Activated T-helper 17 cell treated with anti-CD3 and anti-CD28 coated beads, Interleukin-2, amount 50 U/mL, for 72 hours (primary cell): Measurements from ENCODE around the gene FBXO46. TPM values are rescaled to one million over a fixed set of nuclear protein-coding genes. Genes with fewer than 3 reads are reported as not detected.
"Not testable (repeated sequence)": the region's sequence is repeated elsewhere in the genome, so short reads cannot be mapped to it uniquely, and the experiment has no call there.

ENCODE experiments used
- ATAC-seq: fragments of 150-1000 bp; cut with Tn5 transposase; replicated peaks from 2 replicates; pipeline ENCODE4 v1.10.0; 2021; ENCODE audit warnings: mild to moderate bottlenecking, moderate library complexity
- H3K27ac Mint-ChIP-seq: one replicate; pipeline ENCODE4 v1.8.0; 2022; ENCODE audit warnings: mixed read lengths
- H3K27me3 Mint-ChIP-seq: one replicate; pipeline ENCODE4 v1.8.0; 2022; ENCODE audit warnings: mixed read lengths
- H3K36me3 Mint-ChIP-seq: one replicate; pipeline ENCODE4 v1.8.0; 2022; ENCODE audit warnings: low read depth, mild to moderate bottlenecking, mixed read lengths
- H3K4me1 Mint-ChIP-seq: one replicate; pipeline ENCODE4 v1.8.0; 2022; ENCODE audit warnings: mixed read lengths
- H3K4me3 Mint-ChIP-seq: one replicate; pipeline ENCODE4 v1.8.0; 2022; ENCODE audit warnings: mild to moderate bottlenecking, mixed read lengths
- H3K9me3 Mint-ChIP-seq: one replicate; pipeline ENCODE4 v1.8.0; 2022; ENCODE audit warnings: mixed read lengths
- total RNA-seq, 2 donors: library from RNA; stranded (reverse); gene quantifications; one replicate each; pipeline ENCODE4 v1.2.3, GENCODE V29; 2022

FBXO46 gene
- total RNA-seq, 2 donors from 2014 or later = 39.4 to 44.3 TPM

DNA sequence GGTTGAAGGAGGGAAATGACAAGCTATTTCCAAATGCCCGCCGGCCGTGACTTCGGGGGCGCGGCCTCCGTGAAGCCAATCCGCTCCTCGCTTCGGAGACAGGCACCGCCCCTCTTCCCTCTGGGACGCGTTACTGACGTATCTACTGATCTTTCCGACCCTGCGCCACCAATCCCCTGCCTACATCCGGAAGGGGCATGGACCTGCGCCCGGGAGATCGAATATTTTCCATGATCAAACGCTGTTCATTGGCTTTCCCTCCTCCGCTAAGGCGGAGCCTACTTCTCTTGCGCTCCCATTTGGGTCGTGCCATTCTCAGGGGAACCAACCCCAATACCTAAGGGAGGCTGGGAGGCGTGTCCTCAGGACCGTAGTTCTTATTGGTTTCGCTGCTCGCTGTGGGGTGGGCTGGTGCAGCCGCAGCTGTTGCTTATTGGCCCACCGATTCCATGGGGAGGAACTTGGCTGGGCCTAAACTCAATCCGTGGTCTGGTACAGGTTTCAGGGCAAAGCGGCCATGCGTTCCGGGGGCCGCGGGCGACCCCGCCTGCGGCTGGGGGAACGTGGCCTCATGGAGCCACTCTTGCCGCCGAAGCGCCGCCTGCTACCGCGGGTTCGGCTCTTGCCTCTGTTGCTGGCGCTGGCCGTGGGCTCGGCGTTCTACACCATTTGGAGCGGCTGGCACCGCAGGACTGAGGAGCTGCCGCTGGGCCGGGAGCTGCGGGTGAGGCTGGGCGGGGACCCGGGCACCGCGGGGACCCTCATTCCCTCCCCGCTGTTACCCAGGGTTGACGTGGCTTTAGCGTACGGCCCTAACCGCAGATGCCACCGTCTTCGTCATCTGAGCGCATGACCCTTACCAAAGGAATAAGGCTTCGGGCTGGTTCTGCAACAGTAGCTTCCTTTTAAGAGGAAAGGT lies 38.2 kb downstream of the FBXO46 start, which contains the start of gene QPCTL:
Gene QPCTL, plus strand, starts transcription at position 480 of the 919 bp plus-strand sequence. Its CDS starts 38 bp downstream, at position 518.
- Mint-ChIP-seq H3K4me1 (peaks cover 7% of the 10 kb centered on the region), H3K27me3 (no peaks in the 10 kb centered on the region), H3K9me3 (no peaks in the 10 kb centered on the region), H3K4me3 (peak within 1 kb of the TSS; percentile 93), H3K36me3 (peaks cover 82% of the 10 kb centered on the region), H3K27ac (peak within 1 kb of the TSS; percentile 97)
- peak; percentile 93 for ATAC-seq

- no peaks in the 10 kb centered on the region for H3K27me3 Mint-ChIP-seq
- peak within 1 kb of the TSS; percentile 93 for H3K4me3 Mint-ChIP-seq
- peaks cover 5% of the 10 kb centered on the region for H3K4me1 Mint-ChIP-seq
- peak within 1 kb of the TSS; percentile 97 for H3K27ac Mint-ChIP-seq
- no peaks in the 10 kb centered on the region for H3K9me3 Mint-ChIP-seq
- peak; percentile 65 for ATAC-seq
- H3K36me3 Mint-ChIP-seq = peaks cover 82% of the 10 kb centered on the region
Observed at GRCh38 chr19:45691516-45692186, 39.0 kb downstream of the FBXO46 start, which contains the start of gene SNRPD2. Gene SNRPD2 (minus strand): TSS chr19:45691953. CDS start chr19:45691888, 65 bp downstream.

DNA sequence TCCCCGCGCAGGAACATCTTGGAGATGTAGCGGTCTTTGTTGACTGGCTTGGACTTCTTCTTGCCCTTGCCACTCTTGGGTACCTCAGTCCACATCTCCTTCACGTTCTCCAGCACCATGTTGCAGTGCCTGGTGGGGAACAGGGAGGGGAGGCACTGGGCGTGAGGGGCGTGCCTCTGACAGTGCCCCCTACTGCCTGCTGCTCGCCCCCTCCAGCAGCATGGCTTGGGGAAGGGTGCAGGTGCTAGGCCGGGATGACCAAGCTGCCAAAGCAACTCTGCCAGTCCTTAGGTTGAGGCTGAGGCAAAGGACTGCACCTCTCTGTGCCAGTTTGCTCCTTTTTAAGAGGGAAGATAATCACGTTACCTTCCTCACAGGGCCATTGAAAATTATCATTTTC lies 43.1 kb downstream of the FBXO46 start:
- no peaks in the 10 kb centered on the region for H3K9me3 Mint-ChIP-seq
- H3K4me3 Mint-ChIP-seq = no peak overlapping the region
- no peaks in the 10 kb centered on the region for H3K27me3 Mint-ChIP-seq
- H3K27ac Mint-ChIP-seq = no peak overlapping the region
- no peak for ATAC-seq
- H3K4me1 Mint-ChIP-seq = peaks cover 5% of the 10 kb centered on the region
- H3K36me3 Mint-ChIP-seq = peaks cover 87% of the 10 kb centered on the region

- H3K4me1 Mint-ChIP-seq, H3K9me3 Mint-ChIP-seq, H3K27ac Mint-ChIP-seq, H3K27me3 Mint-ChIP-seq, H3K4me3 Mint-ChIP-seq, ATAC-seq: not testable (repeated sequence)
- peaks cover 67% of the 10 kb centered on the region for H3K36me3 Mint-ChIP-seq
Observed at GRCh38 chr19:45685045-45685444, 45.7 kb downstream of the FBXO46 start.

DNA sequence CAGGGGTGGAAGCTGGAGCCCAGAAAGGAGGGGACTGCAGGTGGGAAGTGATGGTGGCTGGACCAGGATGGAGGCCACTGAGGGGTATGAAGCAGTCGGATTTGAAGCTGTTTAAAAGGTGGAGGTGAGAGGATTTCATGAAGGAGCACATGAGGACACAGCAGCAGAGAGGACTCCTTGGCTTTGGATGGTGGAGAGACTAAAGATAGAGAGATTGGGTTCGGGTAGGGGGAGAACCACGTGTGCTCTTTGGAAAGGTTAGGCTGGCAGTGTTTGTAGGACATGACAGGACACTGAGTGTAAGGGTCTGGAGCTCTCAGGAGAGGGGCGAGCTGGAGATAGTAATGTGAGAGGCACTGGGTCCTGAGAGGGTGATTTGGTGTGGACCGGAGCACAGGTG lies 47.8 kb downstream of the FBXO46 start:
- Mint-ChIP-seq H3K27ac (no peak overlapping the region), H3K4me1 (peaks cover 9% of the 10 kb centered on the region), H3K27me3 (no peaks in the 10 kb centered on the region), H3K4me3 (no peak overlapping the region), H3K36me3 (peaks cover 51% of the 10 kb centered on the region), H3K9me3 (no peaks in the 10 kb centered on the region)
- ATAC-seq = no peak

- no peak for ATAC-seq
- peak overlapping the region; percentile 78 for H3K4me3 Mint-ChIP-seq
- no peak overlapping the region for H3K27ac Mint-ChIP-seq
- no peaks in the 10 kb centered on the region for H3K27me3 Mint-ChIP-seq
- H3K36me3 Mint-ChIP-seq = peaks cover 43% of the 10 kb centered on the region
- H3K9me3 Mint-ChIP-seq = no peaks in the 10 kb centered on the region
- H3K4me1 Mint-ChIP-seq = peaks cover 12% of the 10 kb centered on the region
Observed at GRCh38 chr19:45682117-45682516, 48.6 kb downstream of the FBXO46 start.

- peak; percentile 90 for ATAC-seq
- Mint-ChIP-seq H3K27ac (peak overlapping the region; percentile 72), H3K9me3 (no peaks in the 10 kb centered on the region), H3K4me1 (peaks cover 12% of the 10 kb centered on the region), H3K27me3 (no peaks in the 10 kb centered on the region), H3K4me3 (peak overlapping the region; percentile 78), H3K36me3 (peaks cover 37% of the 10 kb centered on the region)
Observed at GRCh38 chr19:45681391-45682015, 49.2 kb downstream of the FBXO46 start.

- Mint-ChIP-seq H3K4me1 (peaks cover 12% of the 10 kb centered on the region), H3K36me3 (peaks cover 3% of the 10 kb centered on the region), H3K27me3 (peaks cover 2% of the 10 kb centered on the region), H3K9me3 (no peaks in the 10 kb centered on the region), H3K4me3 (peak overlapping the region; percentile 76), H3K27ac (peak overlapping the region; percentile 51)
- ATAC-seq = peak; percentile 72
Observed at GRCh38 chr19:45677351-45678230, 53.1 kb downstream of the FBXO46 start.

GRCh38 chr19:45676851-45677263 lies 53.8 kb downstream of the FBXO46 start:
- ATAC-seq = peak; percentile 41
- Mint-ChIP-seq H3K4me1 (peaks cover 9% of the 10 kb centered on the region), H3K9me3 (no peaks in the 10 kb centered on the region), H3K27me3 (peaks cover 3% of the 10 kb centered on the region), H3K36me3 (peaks cover 6% of the 10 kb centered on the region), H3K27ac (no peak overlapping the region), H3K4me3 (peak overlapping the region; percentile 76)

- peaks cover 14% of the 10 kb centered on the region for H3K27me3 Mint-ChIP-seq
- H3K9me3 Mint-ChIP-seq = no peaks in the 10 kb centered on the region
- peaks cover 6% of the 10 kb centered on the region for H3K36me3 Mint-ChIP-seq
- no peak overlapping the region for H3K27ac Mint-ChIP-seq
- H3K4me1 Mint-ChIP-seq = peaks cover 4% of the 10 kb centered on the region
- no peak for ATAC-seq
- H3K4me3 Mint-ChIP-seq = no peak overlapping the region
Observed at GRCh38 chr19:45674946-45675345, 55.8 kb downstream of the FBXO46 start.

DNA sequence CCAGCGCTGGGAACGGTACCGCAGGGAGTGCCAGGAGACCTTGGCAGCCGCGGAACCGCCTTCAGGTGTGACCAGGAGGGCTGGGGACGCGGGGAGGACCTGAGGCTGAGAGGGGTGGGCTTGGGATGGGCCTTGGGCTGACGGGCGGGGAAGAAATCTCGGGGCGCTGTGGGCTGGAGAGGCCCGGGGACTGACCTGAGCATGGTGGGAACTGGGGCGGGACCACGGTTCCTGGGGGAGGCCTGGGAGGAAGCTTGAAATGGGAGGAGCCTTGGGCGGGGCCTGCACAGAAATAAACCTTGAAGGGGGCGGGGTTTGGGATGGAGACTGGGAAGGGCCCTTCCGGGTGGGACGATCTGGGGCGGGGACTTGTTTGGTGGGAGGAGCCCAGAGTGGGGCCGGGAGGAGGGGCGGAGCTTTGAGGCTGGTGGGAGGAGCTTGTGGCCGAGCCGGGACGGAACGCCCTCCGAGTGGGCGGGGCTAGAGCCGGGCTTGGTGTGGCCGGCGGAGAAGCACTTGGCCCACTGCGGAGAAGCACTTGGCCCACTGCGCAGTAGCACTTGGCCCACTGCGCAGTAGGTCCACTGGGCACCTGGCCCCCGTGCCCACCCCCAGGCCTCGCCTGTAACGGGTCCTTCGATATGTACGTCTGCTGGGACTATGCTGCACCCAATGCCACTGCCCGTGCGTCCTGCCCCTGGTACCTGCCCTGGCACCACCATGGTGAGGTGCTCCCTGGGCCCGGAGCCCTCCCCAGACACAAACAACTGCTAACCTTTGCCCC lies 59.8 kb downstream of the FBXO46 start:
- Mint-ChIP-seq H3K9me3 (no peaks in the 10 kb centered on the region), H3K36me3 (peaks cover 6% of the 10 kb centered on the region), H3K4me1 (peaks cover 8% of the 10 kb centered on the region), H3K27me3 (peaks cover 14% of the 10 kb centered on the region), H3K27ac (no peak overlapping the region), H3K4me3 (peak overlapping the region; percentile 95)
- no peak for ATAC-seq

GRCh38 chr19:45668342-45668871 lies 62.3 kb downstream of the FBXO46 start:
- H3K27ac Mint-ChIP-seq = peak overlapping the region; percentile 95
- no peak for ATAC-seq
- H3K36me3 Mint-ChIP-seq = peaks cover 6% of the 10 kb centered on the region
- H3K9me3 Mint-ChIP-seq = no peaks in the 10 kb centered on the region
- H3K4me3 Mint-ChIP-seq = peak overlapping the region; percentile 95
- peaks cover 8% of the 10 kb centered on the region for H3K4me1 Mint-ChIP-seq
- H3K27me3 Mint-ChIP-seq = peaks cover 14% of the 10 kb centered on the region
